ENCODE measurements around the gene ZNF608. TPM values are rescaled to one million over a fixed set of nuclear protein-coding genes. Genes with fewer than 3 reads are reported as not detected.
A peak's percentile ranks its signal among the peaks of the same experiment; 100 is the strongest.

Gene ZNF608
- total RNA-seq, 1 donor from 2014 or later: 22.0 TPM

GRCh38 chr5:124743602-124744169 is 2.8 kb downstream of the ZNF608 start:
- DNase-seq: no peak
- TF ChIP-seq CTCF (IDR thresholded peaks at IDR 0.05): no peak
- no peak for ATAC-seq (ENCODE audit: low read depth)
- intact Hi-C loops (cut with micrococcal nuclease): loop anchor here (2.0 kb wide), 1 partner anchor 15 kb away; no protein-coding TSS in a partner anchor
- Mint-ChIP-seq H3K9me3 (no peaks in the 10 kb centered on the region), H3K27me3 (no peaks in the 10 kb centered on the region), H3K4me3 (no peak overlapping the region), H3K27ac (no peak overlapping the region), H3K36me3 (ENCODE audit: low read depth) (peaks cover 14% of the 10 kb centered on the region), H3K4me1 (peaks cover 24% of the 10 kb centered on the region)
- ChIA-PET CTCF (no interaction called here), POLR2A (interaction anchor here (0.7 to 1.1 kb wide), 2 partner anchors 9 to 39 kb away, joined by 3 to 4 read pairs; no protein-coding TSS in a partner anchor)

- H3K4me1 Mint-ChIP-seq: peaks cover 29% of the 10 kb centered on the region
- H3K4me3 Mint-ChIP-seq: no peak overlapping the region
- no peaks in the 10 kb centered on the region for H3K27me3 Mint-ChIP-seq
- TF ChIP-seq CTCF (IDR thresholded peaks at IDR 0.05): no peak
- intact Hi-C loops (cut with micrococcal nuclease): loop anchor here (2.0 kb wide), 1 partner anchor 14 kb away; no protein-coding TSS in a partner anchor
- peaks cover 13% of the 10 kb centered on the region for H3K36me3 Mint-ChIP-seq (ENCODE audit: low read depth)
- H3K27ac Mint-ChIP-seq: no peak overlapping the region
- ChIA-PET POLR2A (interaction anchor here (0.5 to 1.1 kb wide), 3 partner anchors 8 to 75 kb away, joined by 3 to 6 read pairs (median 4); no protein-coding TSS in a partner anchor), CTCF (no interaction called here)
- no peaks in the 10 kb centered on the region for H3K9me3 Mint-ChIP-seq
- ATAC-seq (ENCODE audit: low read depth) (no peak), DNase-seq (no peak)
These were observed 3.3 kb downstream of the ZNF608 start for GRCh38 chr5:124742983-124743601.

GRCh38 chr5:124742521-124742920 is 3.9 kb downstream of the ZNF608 start:
- ATAC-seq (ENCODE audit: low read depth) (no peak), DNase-seq (no peak)
- TF ChIP-seq CTCF (IDR thresholded peaks at IDR 0.05): no peak
- intact Hi-C loops (cut with micrococcal nuclease): loop anchor here (2.0 kb wide), 1 partner anchor 14 kb away; no protein-coding TSS in a partner anchor
- ChIA-PET CTCF (no interaction called here), POLR2A (interaction anchor here (1.1 kb wide), 1 partner anchor 8 kb away, joined by 4 read pairs; no protein-coding TSS in a partner anchor)
- H3K9me3 Mint-ChIP-seq: no peaks in the 10 kb centered on the region
- peaks cover 30% of the 10 kb centered on the region for H3K4me1 Mint-ChIP-seq
- H3K27ac Mint-ChIP-seq: no peak overlapping the region
- H3K4me3 Mint-ChIP-seq: no peak overlapping the region
- peaks cover 10% of the 10 kb centered on the region for H3K36me3 Mint-ChIP-seq (ENCODE audit: low read depth)
- H3K27me3 Mint-ChIP-seq: no peaks in the 10 kb centered on the region

GRCh38 chr5:124741711-124742496 is 4.5 kb downstream of the ZNF608 start:
- no peak for DNase-seq
- POLR2A ChIA-PET: interaction anchor here (0.7 to 2.0 kb wide), 3 partner anchors 13 to 35 kb away, joined by 4 to 13 read pairs (median 4); no protein-coding TSS in a partner anchor

More at GRCh38 chr5:124741711-124742496, 4.5 kb downstream of the ZNF608 start:
- Mint-ChIP-seq H3K27me3 (no peaks in the 10 kb centered on the region), H3K4me1 (peaks cover 32% of the 10 kb centered on the region), H3K36me3 (ENCODE audit: low read depth) (peaks cover 5% of the 10 kb centered on the region), H3K27ac (peak overlapping the region; percentile 79), H3K4me3 (peak overlapping the region; percentile 36), H3K9me3 (no peaks in the 10 kb centered on the region)
- TF ChIP-seq CTCF (IDR thresholded peaks at IDR 0.05): no peak
- intact Hi-C loops (cut with micrococcal nuclease): loop anchor here (2.0 kb wide), 1 partner anchor 13 kb away; no protein-coding TSS in a partner anchor
- no peak for ATAC-seq (ENCODE audit: low read depth)
- CTCF ChIA-PET: no interaction called here
